Hepatocyte (in vitro differentiated cells): ENCODE data around the gene TMEM218. TPM values are rescaled to one million over a fixed set of nuclear protein-coding genes. Genes with fewer than 3 reads are reported as not detected.

Experiments
- DNase-seq: peaks from one replicate; pipeline ENCODE4 v3.0.0-alpha.2; 2016; ENCODE audit warnings: low spot score
- H2AFZ ChIP-seq: fragments of 200-600 bp; sonication (generic); 2 replicates; pipeline ENCODE4 v1.6.0; 2016; ENCODE audit warnings: antibody characterized with exemption, mild to moderate bottlenecking
- H3K27ac ChIP-seq: fragments of 200-600 bp; sonication (generic); 2 replicates; pipeline ENCODE4 v1.5.1; 2016; ENCODE audit warnings: mild to moderate bottlenecking
- H3K27me3 ChIP-seq: fragments of 200-600 bp; sonication (generic); 2 replicates; pipeline ENCODE4 v1.6.1; 2016
- H3K36me3 ChIP-seq: fragments of 200-600 bp; sonication (generic); replicated peaks from 2 replicates; pipeline ENCODE4 v1.5.1; 2016; ENCODE audit warnings: low read depth; ENCODE audit not compliant: insufficient read depth
- H3K4me1 ChIP-seq: fragments of 200-600 bp; sonication (generic); 2 replicates; pipeline ENCODE4 v1.5.1; 2016; ENCODE audit warnings: mild to moderate bottlenecking, moderate library complexity; ENCODE audit not compliant: insufficient read depth
- H3K4me2 ChIP-seq: fragments of 200-600 bp; sonication (generic); 2 replicates; pipeline ENCODE4 v1.6.0; 2016
- H3K4me3 ChIP-seq: fragments of 200-600 bp; sonication (generic); 2 replicates; pipeline ENCODE4 v1.5.1; 2016; ENCODE audit warnings: mild to moderate bottlenecking
- H3K79me2 ChIP-seq: fragments of 200-600 bp; sonication (generic); 2 replicates; pipeline ENCODE4 v1.6.0; 2017; ENCODE audit warnings: mild to moderate bottlenecking
- H3K9me2 ChIP-seq: fragments of 200-600 bp; sonication (generic); replicated peaks from 2 replicates; pipeline ENCODE4 v1.6.0; 2017; ENCODE audit warnings: mild to moderate bottlenecking; ENCODE audit not compliant: insufficient read depth
- H3K9me3 ChIP-seq: fragments of 200-600 bp; sonication (generic); 2 replicates; pipeline ENCODE4 v1.5.1; 2016; ENCODE audit warnings: low read depth, mild to moderate bottlenecking
- H4K20me1 ChIP-seq: fragments of 200-600 bp; sonication (generic); 2 replicates; pipeline ENCODE4 v1.6.0; 2016; ENCODE audit warnings: mild to moderate bottlenecking; ENCODE audit not compliant: insufficient read depth, poor library complexity, severe bottlenecking
- CTCF ChIP-seq: fragments of 200-600 bp; sonication (generic); IDR thresholded peaks from 2 replicates; pipeline ENCODE4 v1.5.1; 2016; ENCODE audit warnings: antibody characterized with exemption, mild to moderate bottlenecking; ENCODE audit not compliant: poor library complexity
- EZH2 ChIP-seq: fragments of 200-600 bp; sonication (generic); IDR thresholded peaks from 2 replicates; pipeline ENCODE4 v1.6.1; 2016; ENCODE audit warnings: antibody characterized with exemption, mild to moderate bottlenecking, borderline replicate concordance
- EZH2phosphoT487 ChIP-seq: fragments of 200-600 bp; sonication (generic); IDR thresholded peaks from one replicate; pipeline ENCODE4 v1.6.1; 2018; ENCODE audit warnings: antibody characterized with exemption, mild to moderate bottlenecking, low read depth, moderate library complexity; ENCODE audit not compliant: unreplicated experiment, severe bottlenecking
- WGBS: methylation state at CpG from one replicate; pipeline ENCODE4 v1.1.6; 2016; ENCODE audit warnings: low lambda C conversion rate; ENCODE audit errors: missing lambda C conversion rate; 5-methylcytosine and 5-hydroxymethylcytosine counted together
- polyA plus RNA-seq: library from polyadenylated mRNA; unstranded; fragments of >200 nt; fragmentation: Nextera tagmentation; extraction: Ambion mirVana; gene quantifications from 2 replicates; pipeline ENCODE4 v1.2.1, GENCODE V29; 2016
- total RNA-seq: library from RNA; depleted of rRNA; stranded (reverse); fragments of >200 nt; gene quantifications from 2 replicates; pipeline ENCODE4 v1.2.3, GENCODE V29; 2014

TMEM218 gene
- total and polyA plus RNA-seq, 2 experiments from 2014 or later: 20.6 to 20.7 TPM

- Histone ChIP-seq H3K9me2 (no peaks in the 10 kb centered on the region), H3K4me2 (no peak overlapping the region), H3K9me3 (no peaks in the 10 kb centered on the region), H2AFZ (no peak overlapping the region), H3K27me3 (peaks cover 10% of the 10 kb centered on the region), H3K4me1 (peaks cover 2% of the 10 kb centered on the region), H3K36me3 (no peaks in the 10 kb centered on the region), H3K79me2 (no peaks in the 10 kb centered on the region), H3K4me3 (no peak overlapping the region), H4K20me1 (no peaks in the 10 kb centered on the region), H3K27ac (no peak overlapping the region)
- TF ChIP-seq EZH2phosphoT487: no peak
- TF ChIP-seq CTCF: no peak
- WGBS: 82% methylated on average over 4 of the region's 4 CpGs
- DNase-seq: no peak
Measured at GRCh38 chr11:125128450-125128849, 17.0 kb upstream of the TMEM218 start.

- no peak overlapping the region for H2AFZ ChIP-seq
- H4K20me1 ChIP-seq: no peaks in the 10 kb centered on the region
- H3K27ac ChIP-seq: no peak overlapping the region
- H3K4me2 ChIP-seq: no peak overlapping the region
- DNase-seq: no peak
- no peaks in the 10 kb centered on the region for H3K9me2 ChIP-seq
- no peaks in the 10 kb centered on the region for H3K9me3 ChIP-seq
- no peak overlapping the region for H3K4me3 ChIP-seq
- WGBS: 90% methylated on average over 4 of the region's 4 CpGs
- peaks cover 2% of the 10 kb centered on the region for H3K4me1 ChIP-seq
- peaks cover 10% of the 10 kb centered on the region for H3K27me3 ChIP-seq
- H3K36me3 ChIP-seq: no peaks in the 10 kb centered on the region
- no peaks in the 10 kb centered on the region for H3K79me2 ChIP-seq
- TF ChIP-seq EZH2phosphoT487 (no peak), EZH2 (no peak), CTCF (no peak)
Measured at GRCh38 chr11:125124618-125124992, 13.2 kb upstream of the TMEM218 start.

- no peaks in the 10 kb centered on the region for H3K4me1 ChIP-seq
- H3K4me2 ChIP-seq: peak overlapping the region; percentile 50
- H3K27me3 ChIP-seq: peaks cover 10% of the 10 kb centered on the region
- H3K27ac ChIP-seq: peak overlapping the region; percentile 24
- TF ChIP-seq CTCF: peak; percentile 44
- TF ChIP-seq EZH2phosphoT487: no peak
- peak; percentile 61 for DNase-seq
- no peaks in the 10 kb centered on the region for H3K79me2 ChIP-seq
- H4K20me1 ChIP-seq: no peaks in the 10 kb centered on the region
- H3K9me3 ChIP-seq: no peaks in the 10 kb centered on the region
- no peak overlapping the region for H3K4me3 ChIP-seq
- H2AFZ ChIP-seq: peak overlapping the region; percentile 51
- no peaks in the 10 kb centered on the region for H3K36me3 ChIP-seq
- H3K9me2 ChIP-seq: no peaks in the 10 kb centered on the region
- WGBS: 66% methylated on average over 10 of the region's 10 CpGs
Measured at GRCh38 chr11:125123947-125124617, 12.7 kb upstream of the TMEM218 start.
